HG03521 (cell line): ENCODE results near the gene EMILIN3.

Experiments
- ATAC-seq: cut with Tn5 transposase; IDR thresholded peaks from one replicate; pipeline ENCODE4 v1.9.1; 2021; ENCODE audit warnings: mild to moderate bottlenecking, moderate library complexity; ENCODE audit not compliant: unreplicated experiment

The EMILIN3 gene

DNA sequence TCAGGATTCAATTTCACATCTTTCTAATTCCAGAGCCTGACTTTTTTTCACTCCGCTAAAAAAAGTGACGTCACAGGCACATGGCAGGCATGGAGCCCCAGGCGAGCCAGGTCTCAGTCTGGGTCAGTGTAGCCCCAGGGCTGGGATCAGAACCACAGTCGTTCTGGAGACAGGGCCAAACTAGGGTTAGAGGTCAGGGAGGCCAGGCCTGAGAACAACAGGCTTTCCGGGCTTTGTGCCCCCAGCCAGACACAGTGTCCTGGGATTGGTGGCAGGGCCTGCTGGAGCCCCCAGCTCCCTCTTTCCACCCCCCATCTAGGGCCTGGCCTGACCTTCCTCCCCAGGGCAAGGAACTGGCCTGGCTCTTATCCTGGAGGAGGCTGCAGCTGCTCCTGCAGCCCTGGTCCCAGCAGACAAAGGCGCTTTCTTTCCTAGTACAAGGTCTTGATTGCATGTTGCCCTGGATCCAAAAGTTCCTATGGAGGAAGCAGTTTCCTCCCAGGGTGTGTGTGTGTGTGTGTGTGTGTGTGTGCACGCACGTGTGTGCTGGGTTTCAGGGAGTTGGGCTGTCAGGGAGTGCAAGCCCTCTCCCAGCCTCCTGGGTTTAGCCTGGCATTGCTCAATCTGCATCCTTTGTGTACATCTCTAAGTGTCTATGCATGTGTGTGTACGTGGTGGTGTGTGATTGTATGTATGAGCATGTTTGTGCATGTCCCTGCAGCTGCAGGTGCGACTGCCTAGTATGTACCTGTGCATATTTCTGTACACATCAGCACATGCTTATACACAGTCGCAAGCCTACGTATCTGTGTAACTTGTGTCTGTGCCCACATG lies 26.5 kb upstream of the EMILIN3 start:
- ATAC-seq = no peak

DNA sequence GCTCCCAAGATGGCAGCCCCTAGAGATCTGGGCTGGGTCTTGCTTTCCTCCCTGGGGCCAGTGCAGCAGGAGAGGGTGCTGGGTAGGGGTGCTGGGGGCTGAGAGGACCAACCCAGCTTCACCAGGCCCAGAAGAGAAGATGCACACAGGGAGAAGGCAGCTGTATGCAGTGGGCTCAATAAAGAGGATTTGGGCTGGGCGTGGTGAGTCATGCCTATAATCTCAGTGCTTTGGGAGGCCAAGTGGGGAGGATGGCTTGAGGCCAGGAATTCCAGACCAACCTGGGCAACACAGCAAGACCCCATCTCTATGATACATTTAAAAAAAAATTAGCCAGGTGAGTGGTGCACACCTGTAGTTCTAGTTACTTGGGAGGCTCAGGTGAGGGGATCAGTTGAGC lies 25.7 kb upstream of the EMILIN3 start:
- no peak for ATAC-seq

DNA sequence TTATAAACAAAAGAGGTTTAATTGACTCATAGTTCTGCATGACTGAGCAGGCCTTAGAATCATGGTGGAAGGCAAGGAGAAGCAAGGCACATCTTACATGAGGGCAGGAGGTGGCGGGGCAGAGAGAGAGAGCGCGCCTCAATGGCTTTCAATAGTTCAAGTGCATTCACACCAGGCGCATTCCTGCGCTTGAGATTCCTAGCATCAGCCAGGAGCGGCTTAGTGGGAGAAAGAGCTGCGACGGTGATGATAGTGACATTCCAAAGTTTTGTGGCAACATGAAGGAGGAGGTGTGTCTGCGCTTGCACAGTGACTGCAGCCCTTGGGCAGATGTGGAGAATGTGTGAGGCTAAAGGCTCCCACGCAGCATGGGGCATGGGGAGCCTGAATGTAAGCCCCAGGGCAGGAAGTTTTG lies 25.0 kb upstream of the EMILIN3 start:
- ATAC-seq = no peak

GRCh38 chr20:41390889-41391288 lies 24.3 kb upstream of the EMILIN3 start:
- ATAC-seq = no peak

- no peak for ATAC-seq
Measured at GRCh38 chr20:41387444-41387851, 20.8 kb upstream of the EMILIN3 start.

DNA sequence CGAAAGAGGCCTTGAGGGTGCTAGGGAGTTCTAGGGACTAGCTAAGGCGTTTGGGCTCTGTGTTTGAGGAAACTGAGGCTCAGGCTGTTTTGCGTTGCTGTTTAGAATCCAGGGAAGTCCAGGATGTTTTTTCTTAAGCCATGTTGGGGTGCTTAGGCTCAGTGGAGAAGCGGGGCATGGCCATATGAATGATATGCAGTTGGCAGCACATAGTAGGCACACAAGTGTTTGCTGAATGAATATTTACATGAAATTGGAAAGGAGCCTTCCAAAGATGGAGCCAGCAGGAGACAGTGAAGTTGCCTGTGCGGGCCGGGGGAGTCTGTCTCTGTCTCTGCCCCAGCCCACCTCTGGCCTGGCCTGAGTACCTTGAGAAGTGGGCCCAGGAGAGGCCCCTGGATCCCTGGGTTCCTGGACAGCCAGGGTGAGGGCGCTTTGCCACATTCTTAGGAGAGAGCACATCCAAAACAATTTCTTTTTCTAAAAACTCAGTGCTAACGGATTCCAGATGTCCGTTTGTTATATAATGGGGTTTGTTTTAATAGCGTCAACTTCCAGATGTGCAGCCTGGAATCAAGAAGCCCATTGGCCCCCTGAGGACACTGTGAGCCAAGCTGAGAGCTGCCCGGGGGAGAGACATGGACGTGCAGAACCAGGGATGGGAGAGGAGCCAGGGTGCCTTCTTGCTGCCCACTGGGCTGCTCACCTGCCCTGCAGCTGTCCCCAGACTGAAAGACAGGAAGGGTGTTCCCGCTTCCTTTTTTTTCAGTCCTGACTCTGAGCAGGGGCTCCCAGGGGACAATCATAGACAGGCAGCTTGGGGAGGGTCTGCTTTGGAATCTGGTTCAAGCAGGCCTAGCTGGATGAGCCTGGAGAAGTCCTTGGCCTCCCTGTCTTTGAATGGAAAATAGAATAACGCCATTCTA lies 20.1 kb upstream of the EMILIN3 start:
- no peak for ATAC-seq

- no peak for ATAC-seq
Measured at GRCh38 chr20:41382791-41383305, 16.2 kb upstream of the EMILIN3 start.

DNA sequence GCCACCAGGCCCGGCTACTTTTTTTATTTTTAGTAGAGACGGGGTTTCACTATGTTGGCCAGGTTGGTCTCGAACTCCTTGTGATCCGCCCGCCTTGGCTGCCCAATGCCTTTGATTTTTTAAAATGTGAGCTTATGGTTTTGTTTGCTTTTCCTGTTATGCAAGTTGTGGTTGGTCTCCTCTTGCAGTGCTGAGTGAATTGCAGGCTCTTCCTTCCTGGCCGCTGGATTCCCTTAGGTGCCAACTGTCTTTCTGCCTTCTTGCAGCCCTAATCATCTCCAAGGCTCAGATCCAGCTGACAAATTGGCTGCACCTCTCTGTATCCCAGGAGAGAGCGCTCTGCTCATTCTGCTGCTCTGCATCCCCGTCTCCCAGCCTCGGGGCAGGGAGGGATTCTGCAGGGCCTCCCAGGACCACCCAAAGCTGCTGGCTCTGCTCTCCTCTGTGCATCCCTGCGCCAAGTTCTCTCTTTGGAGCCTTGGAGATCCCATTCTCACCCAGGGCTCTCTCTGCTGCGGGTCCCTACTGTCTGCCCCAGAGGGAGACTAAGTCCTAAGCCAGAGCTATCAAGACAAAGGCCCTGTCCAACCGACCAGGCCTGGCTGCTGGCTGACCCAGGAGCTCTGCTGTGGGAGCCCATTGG lies 14.1 kb upstream of the EMILIN3 start:
- ATAC-seq = no peak

DNA sequence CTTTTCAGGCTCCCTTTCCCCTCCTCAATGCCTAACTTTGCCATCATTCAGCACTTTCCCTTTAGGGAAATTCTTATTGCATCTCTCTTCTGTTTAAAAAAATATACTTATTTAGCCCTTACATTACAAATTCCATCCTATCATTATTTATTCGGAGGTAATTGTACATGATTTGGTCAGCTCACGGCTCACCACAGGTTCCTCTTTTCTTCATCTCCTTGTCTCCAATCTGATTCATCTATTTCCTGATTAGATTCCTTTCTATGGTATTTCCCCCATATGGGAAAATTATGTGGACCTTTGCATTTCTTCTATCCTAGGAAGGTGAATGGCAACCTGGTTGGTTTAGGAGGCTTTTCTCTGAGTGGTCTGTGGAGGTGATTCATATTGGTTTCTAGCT lies 12.9 kb upstream of the EMILIN3 start:
- no peak for ATAC-seq

GRCh38 chr20:41377275-41377674 lies 10.7 kb upstream of the EMILIN3 start:
- ATAC-seq = no peak

DNA sequence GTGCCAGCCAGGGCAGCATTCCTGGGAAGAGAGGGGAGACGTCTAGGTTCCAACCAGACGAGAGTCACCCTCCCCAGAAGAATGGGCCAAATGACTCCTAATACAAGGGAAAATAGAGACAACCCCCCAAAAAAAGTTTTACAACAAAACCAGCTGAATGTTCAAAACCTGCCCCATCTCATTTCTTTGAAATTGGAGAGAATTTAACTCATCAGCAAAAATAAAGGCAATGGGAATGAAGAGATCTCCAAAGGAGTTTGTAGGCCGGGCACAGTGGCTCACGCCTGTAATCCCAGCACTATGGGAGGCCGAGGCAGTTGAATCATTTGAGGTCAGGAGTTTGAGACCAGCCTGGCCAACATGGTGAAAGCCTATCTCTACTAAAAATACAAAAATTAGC lies 9.7 kb upstream of the EMILIN3 start:
- no peak for ATAC-seq

DNA sequence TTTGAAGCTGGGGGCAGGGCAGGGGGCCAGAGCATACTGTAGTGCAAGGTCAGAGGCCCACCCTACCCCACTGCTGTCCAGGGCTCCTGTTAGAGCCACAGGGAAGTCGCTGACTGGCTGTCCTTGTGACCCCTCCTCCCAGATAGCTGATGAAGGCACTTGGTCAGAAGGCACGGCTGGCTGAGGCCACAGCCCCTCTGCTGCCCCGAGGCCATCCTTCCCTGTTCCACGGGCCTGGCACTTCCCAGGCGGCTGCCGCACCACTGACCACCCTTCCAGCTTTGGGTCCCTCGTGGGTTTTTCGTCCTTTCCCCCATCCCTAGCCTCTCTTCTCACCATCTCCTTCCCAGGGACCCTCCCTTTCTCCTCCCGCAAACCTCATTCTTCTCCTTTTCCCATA lies 9.2 kb upstream of the EMILIN3 start:
- no peak for ATAC-seq

GRCh38 chr20:41373931-41374920 lies 7.6 kb upstream of the EMILIN3 start:
- ATAC-seq = no peak

DNA sequence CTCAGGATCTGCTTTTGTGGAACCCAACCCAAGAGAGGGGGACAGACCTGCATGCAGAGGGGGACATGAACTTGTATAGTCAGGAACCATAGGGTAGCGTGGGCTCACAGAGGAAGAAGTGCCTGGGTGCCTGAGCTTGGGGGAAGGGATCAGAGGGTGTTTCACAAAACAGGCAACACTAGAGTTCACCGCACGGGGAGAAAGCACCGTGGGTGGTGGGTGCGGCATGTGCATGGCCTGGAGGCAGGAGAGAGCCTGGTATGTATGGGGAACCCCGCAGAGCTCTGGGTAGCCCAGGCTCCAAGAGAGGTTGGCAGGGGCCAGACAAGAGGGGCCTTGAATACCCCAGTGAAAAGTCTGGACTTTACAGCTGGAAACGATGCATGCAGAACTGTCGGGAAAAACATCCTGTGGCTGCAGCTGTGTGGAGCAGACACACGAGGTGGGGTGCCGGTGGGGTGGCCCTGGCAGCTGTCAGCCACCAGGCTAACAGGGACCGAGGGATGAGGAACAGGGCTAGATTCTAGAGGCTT lies 6.7 kb upstream of the EMILIN3 start:
- ATAC-seq = no peak

GRCh38 chr20:41371371-41371770 lies 4.8 kb upstream of the EMILIN3 start:
- ATAC-seq = no peak

DNA sequence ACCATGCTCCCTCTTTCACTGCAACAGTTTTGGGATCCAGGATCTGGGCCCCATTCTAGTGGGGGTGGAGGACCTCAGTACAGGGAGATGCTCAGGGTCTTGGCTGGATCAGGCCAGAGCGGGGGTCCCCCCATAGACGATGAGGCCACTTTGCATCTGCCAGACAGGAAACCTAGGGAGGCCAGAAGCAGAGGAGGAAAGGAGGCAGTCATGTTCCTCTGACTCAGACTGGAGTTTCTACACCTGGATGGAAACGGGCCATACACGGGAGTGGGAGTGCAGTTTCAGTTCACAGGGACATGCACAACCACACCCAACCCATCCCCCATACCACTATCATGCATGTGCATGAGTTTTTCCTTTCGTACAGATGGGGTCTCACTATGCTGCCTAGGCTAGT lies 3.6 kb upstream of the EMILIN3 start:
- no peak for ATAC-seq

DNA sequence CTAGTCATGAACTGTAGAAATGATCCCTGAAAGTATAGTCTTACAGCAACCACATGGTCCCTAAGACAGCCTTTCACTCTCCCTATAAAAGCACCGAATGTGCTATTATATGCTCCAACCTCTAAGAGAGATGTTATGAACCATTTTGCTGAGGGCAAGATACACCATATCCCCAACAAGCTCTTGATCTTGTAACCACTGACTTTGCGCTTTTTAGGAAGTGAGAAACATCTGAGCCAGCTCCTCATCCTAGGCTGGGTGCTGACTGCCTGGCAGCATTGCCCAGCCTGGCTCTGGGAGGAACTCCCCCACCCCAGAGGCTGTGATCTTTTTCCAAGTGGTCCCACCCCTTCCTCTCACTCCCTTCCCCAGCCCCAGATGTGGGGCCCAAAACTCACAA lies 3.1 kb upstream of the EMILIN3 start:
- no peak for ATAC-seq

DNA sequence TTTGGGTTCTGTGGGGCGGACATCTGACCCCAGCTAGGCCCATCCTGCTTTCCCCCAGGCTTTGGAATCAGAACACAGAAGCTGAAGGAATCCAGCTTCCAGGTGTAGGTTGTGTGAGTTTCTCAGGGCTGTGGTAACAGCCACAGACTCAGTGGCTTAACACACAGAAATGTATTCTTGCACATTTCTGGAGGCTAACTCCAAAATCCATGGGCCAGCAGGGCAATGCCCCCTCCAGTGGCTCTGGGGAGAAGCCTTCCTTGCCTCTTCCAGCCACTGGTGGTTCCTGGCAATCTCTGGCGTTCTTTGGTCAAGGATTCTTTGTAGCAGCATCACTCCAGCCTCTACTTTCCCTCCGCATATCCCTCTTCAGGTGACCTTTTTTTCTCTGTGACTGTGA lies 1.3 kb upstream of the EMILIN3 start:
- ATAC-seq = no peak

DNA sequence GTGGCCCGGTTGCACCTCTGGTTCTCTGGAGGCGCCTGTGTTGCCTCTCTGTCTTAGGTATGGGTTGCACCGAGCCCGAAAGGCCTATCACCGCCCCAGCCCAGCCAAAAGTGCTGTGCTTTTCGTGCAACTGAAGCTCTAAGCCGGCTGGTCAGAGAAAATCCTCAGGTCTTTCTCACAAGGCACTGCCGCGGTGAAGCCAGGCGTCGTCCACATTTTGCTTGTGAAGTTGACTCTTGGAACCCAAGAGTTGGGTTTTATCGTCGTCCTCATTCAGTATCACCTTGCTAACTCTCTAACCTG lies 726 bp upstream of the EMILIN3 start:
- no peak for ATAC-seq
